Measurements from ENCODE around the gene ATXN7L2.

The ATXN7L2 gene

GRCh38 chr1:109484519-109484975 lies 842 bp downstream of the ATXN7L2 start:
- no peaks in the 10 kb centered on the region for H3K9me3 ChIP-seq (ENCODE audit: insufficient read depth, low read depth, low read length)
- H3K4me1 ChIP-seq (ENCODE audit: control insufficient read depth in 1 of 2, insufficient read depth in 2 of 2, low read length in 2 of 2) = peaks cover 11 to 15% of the 10 kb centered on the region in 2 experiments
- H2BK12ac ChIP-seq (ENCODE audit: low read length) = peak overlapping the region; percentile 33
- no peak overlapping the region for H3K9ac ChIP-seq (ENCODE audit: low read length)
- H3K27me3 ChIP-seq (ENCODE audit: insufficient read depth, low read length) = no peaks in the 10 kb centered on the region
- peak overlapping the region; percentile 39 for H4K12ac ChIP-seq (ENCODE audit: low read depth, low read length)
- peak overlapping the region; percentile 30 for H3K4ac ChIP-seq (ENCODE audit: low read depth, low read length)
- peak overlapping the region; percentile 58 for H4K91ac ChIP-seq (ENCODE audit: low read depth, low read length)
- no peak overlapping the region for H2BK5ac ChIP-seq (ENCODE audit: low read depth, low read length, poor library complexity)
- peak overlapping the region; percentile 50 for H2AK5ac ChIP-seq (ENCODE audit: low read length)
- H3K79me2 ChIP-seq (ENCODE audit: control insufficient read depth, insufficient read depth, low read length, poor library complexity) = peaks cover 4% of the 10 kb centered on the region
- H4K8ac ChIP-seq (ENCODE audit: low read depth, low read length) = peak overlapping the region; percentile 80
- peaks cover 6% of the 10 kb centered on the region for H3K79me1 ChIP-seq (ENCODE audit: low read length)
- no peak overlapping the region for H3K23ac ChIP-seq (ENCODE audit: low read length)
- H3K36me3 ChIP-seq (ENCODE audit: control insufficient read depth in 1 of 2, insufficient read depth in 2 of 2, low read length in 2 of 2) = peaks cover 8 to 16% of the 10 kb centered on the region in 2 experiments
- peak overlapping the region; percentile 63 for H3K14ac ChIP-seq (ENCODE audit: low read length)
- WGBS (ENCODE audit: extremely low coverage, insufficient coverage, insufficient read length) = no CpG with 5 or more reads among the region's 15 CpGs
- peak overlapping the region; percentile 81 for H3K4me3 ChIP-seq (ENCODE audit: low read depth, low read length)
- H3K4me2 ChIP-seq (ENCODE audit: low read length) = peak overlapping the region; percentile 87
- no peak overlapping the region for H3K27ac ChIP-seq (ENCODE audit: low read depth, low read length)
- no peak for DNase-seq
- H3K18ac ChIP-seq (ENCODE audit: low read length) = peak overlapping the region; percentile 51
- peak overlapping the region; percentile 27 for H2BK120ac ChIP-seq (ENCODE audit: insufficient read depth, low read length, poor library complexity)
- H2AFZ ChIP-seq (ENCODE audit: insufficient read depth, low read length, poor library complexity) = peak overlapping the region; percentile 75

GRCh38 chr1:109485001-109485400 lies 1.3 kb downstream of the ATXN7L2 start:
- Histone ChIP-seq H3K4me3 (ENCODE audit: low read depth, low read length) (no peak overlapping the region), H3K9me3 (ENCODE audit: insufficient read depth, low read depth, low read length) (no peaks in the 10 kb centered on the region), H3K79me1 (ENCODE audit: low read length) (peaks cover 6% of the 10 kb centered on the region), H3K4me2 (ENCODE audit: low read length) (peak overlapping the region; percentile 87), H3K27me3 (ENCODE audit: insufficient read depth, low read length) (no peaks in the 10 kb centered on the region), H3K14ac (ENCODE audit: low read length) (no peak overlapping the region), H2BK5ac (ENCODE audit: low read depth, low read length, poor library complexity) (no peak overlapping the region), H3K36me3 (ENCODE audit: control insufficient read depth in 1 of 2, insufficient read depth in 2 of 2, low read length in 2 of 2) (peaks cover 9 to 18% of the 10 kb centered on the region in 2 experiments), H3K23ac (ENCODE audit: low read length) (no peak overlapping the region), H3K4me1 (ENCODE audit: control insufficient read depth in 1 of 2, insufficient read depth in 2 of 2, low read length in 2 of 2) (peaks cover 11 to 15% of the 10 kb centered on the region in 2 experiments), H3K27ac (ENCODE audit: low read depth, low read length) (no peak overlapping the region), H3K18ac (ENCODE audit: low read length) (no peak overlapping the region), H4K12ac (ENCODE audit: low read depth, low read length) (no peak overlapping the region), H2AK5ac (ENCODE audit: low read length) (no peak overlapping the region), H3K4ac (ENCODE audit: low read depth, low read length) (no peak overlapping the region), H3K9ac (ENCODE audit: low read length) (no peak overlapping the region), H2BK120ac (ENCODE audit: insufficient read depth, low read length, poor library complexity) (no peak overlapping the region), H2AFZ (ENCODE audit: insufficient read depth, low read length, poor library complexity) (peak overlapping the region; percentile 75), H4K91ac (ENCODE audit: low read depth, low read length) (no peak overlapping the region), H3K79me2 (ENCODE audit: control insufficient read depth, insufficient read depth, low read length, poor library complexity) (peaks cover 4% of the 10 kb centered on the region), H4K8ac (ENCODE audit: low read depth, low read length) (no peak overlapping the region), H2BK12ac (ENCODE audit: low read length) (no peak overlapping the region)
- WGBS (ENCODE audit: extremely low coverage, insufficient coverage, insufficient read length) = no CpG with 5 or more reads among the region's 3 CpGs
- no peak for DNase-seq

- Histone ChIP-seq H3K36me3 (ENCODE audit: control insufficient read depth in 1 of 2, insufficient read depth in 2 of 2, low read length in 2 of 2) (peaks cover 16 to 20% of the 10 kb centered on the region in 2 experiments), H4K12ac (ENCODE audit: low read depth, low read length) (no peak overlapping the region), H3K18ac (ENCODE audit: low read length) (no peak overlapping the region), H2BK12ac (ENCODE audit: low read length) (no peak overlapping the region), H4K8ac (ENCODE audit: low read depth, low read length) (no peak overlapping the region), H2AFZ (ENCODE audit: insufficient read depth, low read length, poor library complexity) (no peak overlapping the region), H3K4ac (ENCODE audit: low read depth, low read length) (no peak overlapping the region), H4K91ac (ENCODE audit: low read depth, low read length) (no peak overlapping the region), H3K27ac (ENCODE audit: low read depth, low read length) (no peak overlapping the region), H3K79me2 (ENCODE audit: control insufficient read depth, insufficient read depth, low read length, poor library complexity) (peaks cover 4% of the 10 kb centered on the region), H3K4me3 (ENCODE audit: low read depth, low read length) (no peak overlapping the region), H3K9ac (ENCODE audit: low read length) (no peak overlapping the region), H3K23ac (ENCODE audit: low read length) (no peak overlapping the region), H2AK5ac (ENCODE audit: low read length) (no peak overlapping the region), H3K14ac (ENCODE audit: low read length) (no peak overlapping the region), H3K4me1 (ENCODE audit: control insufficient read depth in 1 of 2, insufficient read depth in 2 of 2, low read length in 2 of 2) (peaks cover 11 to 15% of the 10 kb centered on the region in 2 experiments), H3K79me1 (ENCODE audit: low read length) (peaks cover 6% of the 10 kb centered on the region), H2BK120ac (ENCODE audit: insufficient read depth, low read length, poor library complexity) (no peak overlapping the region), H2BK5ac (ENCODE audit: low read depth, low read length, poor library complexity) (no peak overlapping the region), H3K27me3 (ENCODE audit: insufficient read depth, low read length) (no peaks in the 10 kb centered on the region), H3K9me3 (ENCODE audit: insufficient read depth, low read depth, low read length) (no peaks in the 10 kb centered on the region), H3K4me2 (ENCODE audit: low read length) (no peak overlapping the region)
- WGBS (ENCODE audit: extremely low coverage, insufficient coverage, insufficient read length) = no CpG with 5 or more reads among the region's 5 CpGs
- DNase-seq = no peak
These were observed 3.6 kb downstream of the ATXN7L2 start for GRCh38 chr1:109487261-109487660.

GRCh38 chr1:109488201-109488600 lies 4.5 kb downstream of the ATXN7L2 start:
- H3K79me2 ChIP-seq (ENCODE audit: control insufficient read depth, insufficient read depth, low read length, poor library complexity) = peaks cover 4% of the 10 kb centered on the region
- H4K12ac ChIP-seq (ENCODE audit: low read depth, low read length) = no peak overlapping the region
- H3K4me2 ChIP-seq (ENCODE audit: low read length) = no peak overlapping the region
- peaks cover 10 to 12% of the 10 kb centered on the region in 2 experiments for H3K4me1 ChIP-seq (ENCODE audit: control insufficient read depth in 1 of 2, insufficient read depth in 2 of 2, low read length in 2 of 2)
- WGBS (ENCODE audit: extremely low coverage, insufficient coverage, insufficient read length) = no CpG with 5 or more reads among the region's 5 CpGs
- H2BK120ac ChIP-seq (ENCODE audit: insufficient read depth, low read length, poor library complexity) = no peak overlapping the region
- no peak overlapping the region for H3K9ac ChIP-seq (ENCODE audit: low read length)
- H3K4me3 ChIP-seq (ENCODE audit: low read depth, low read length) = no peak overlapping the region
- H2BK12ac ChIP-seq (ENCODE audit: low read length) = no peak overlapping the region
- peaks cover 6% of the 10 kb centered on the region for H3K79me1 ChIP-seq (ENCODE audit: low read length)
- H3K9me3 ChIP-seq (ENCODE audit: insufficient read depth, low read depth, low read length) = no peaks in the 10 kb centered on the region
- H3K23ac ChIP-seq (ENCODE audit: low read length) = no peak overlapping the region
- H3K27me3 ChIP-seq (ENCODE audit: insufficient read depth, low read length) = no peaks in the 10 kb centered on the region
- no peak overlapping the region for H2AFZ ChIP-seq (ENCODE audit: insufficient read depth, low read length, poor library complexity)
- H2AK5ac ChIP-seq (ENCODE audit: low read length) = no peak overlapping the region
- no peak for DNase-seq
- no peak overlapping the region for H4K91ac ChIP-seq (ENCODE audit: low read depth, low read length)
- H3K27ac ChIP-seq (ENCODE audit: low read depth, low read length) = no peak overlapping the region
- peaks cover 16 to 20% of the 10 kb centered on the region in 2 experiments for H3K36me3 ChIP-seq (ENCODE audit: control insufficient read depth in 1 of 2, insufficient read depth in 2 of 2, low read length in 2 of 2)
- no peak overlapping the region for H3K18ac ChIP-seq (ENCODE audit: low read length)
- H3K14ac ChIP-seq (ENCODE audit: low read length) = no peak overlapping the region
- no peak overlapping the region for H3K4ac ChIP-seq (ENCODE audit: low read depth, low read length)
- no peak overlapping the region for H4K8ac ChIP-seq (ENCODE audit: low read depth, low read length)
- no peak overlapping the region for H2BK5ac ChIP-seq (ENCODE audit: low read depth, low read length, poor library complexity)
